HG02885 (cell line): Measurements from ENCODE around the gene LMOD3.

Experiments
- ATAC-seq: cut with Tn5 transposase; IDR thresholded peaks from one replicate; pipeline ENCODE4 v1.9.1; 2021; ENCODE audit warnings: mild to moderate bottlenecking; ENCODE audit not compliant: unreplicated experiment, poor library complexity

The LMOD3 gene

DNA sequence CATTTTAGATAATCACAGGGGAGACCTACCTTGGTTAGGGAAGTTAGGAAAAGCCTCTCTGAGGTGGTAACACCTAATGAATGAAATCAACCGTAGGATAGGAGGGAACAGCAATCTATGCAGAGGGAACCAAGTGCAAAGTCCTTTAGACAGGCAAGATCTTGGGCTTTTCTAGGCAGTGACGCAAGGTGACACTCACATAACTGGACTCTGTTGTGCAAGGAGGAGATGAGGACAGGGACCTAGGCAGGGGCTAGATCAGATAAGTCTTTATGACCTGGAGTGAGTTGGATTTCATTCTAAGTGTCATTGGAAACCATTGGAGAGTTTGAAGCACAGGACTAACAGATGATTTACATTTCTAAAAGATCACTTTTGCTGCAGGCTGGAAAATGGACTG, 4.6 kb upstream of the LMOD3 start:
- ATAC-seq: no peak

GRCh38 chr3:69126216-69126615, 3.8 kb upstream of the LMOD3 start:
- ATAC-seq: no peak

DNA sequence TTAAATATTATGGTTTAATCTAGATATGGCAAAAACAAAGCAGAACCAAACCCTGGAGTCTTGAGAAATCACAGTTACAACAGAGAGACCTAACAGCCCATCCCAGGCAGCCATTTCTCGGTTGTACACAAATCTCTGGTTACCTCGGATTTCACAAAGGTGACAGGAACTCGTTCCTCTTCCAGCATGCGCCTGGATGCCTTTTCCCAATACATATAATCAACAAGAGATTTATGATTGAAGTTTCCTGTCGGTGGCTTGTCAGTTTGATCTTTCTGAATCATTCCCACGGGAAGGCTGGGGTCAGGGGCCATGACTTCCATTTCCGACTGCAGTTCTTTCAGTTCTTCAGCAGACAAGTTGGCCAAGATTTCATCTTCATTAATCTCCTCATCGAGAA, 445 bp downstream of the LMOD3 start:
- no peak for ATAC-seq

DNA sequence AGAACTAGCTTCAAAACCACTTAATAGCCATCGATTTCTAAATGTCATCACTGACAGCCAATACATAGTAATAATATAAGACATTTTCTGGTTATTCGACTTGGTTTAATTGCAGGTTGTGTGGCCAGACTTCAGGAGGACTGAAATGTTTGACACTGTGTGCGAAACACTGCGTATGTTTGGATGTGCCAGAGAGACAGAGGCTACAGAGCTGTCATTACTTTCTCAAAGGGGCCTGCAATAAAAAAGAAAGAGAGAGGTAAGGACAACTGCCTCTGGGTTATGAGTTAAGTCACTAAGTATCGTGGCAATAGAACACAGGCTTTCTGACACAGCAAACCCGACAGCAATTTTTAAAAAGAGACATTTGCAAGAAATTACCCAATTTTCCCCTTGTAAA, 882 bp downstream of the LMOD3 start:
- no peak for ATAC-seq

- ATAC-seq: peak; percentile 93
Measured at GRCh38 chr3:69120879-69121464, 1.4 kb downstream of the LMOD3 start.

- no peak for ATAC-seq
Measured at GRCh38 chr3:69119681-69120080, 2.7 kb downstream of the LMOD3 start.

DNA sequence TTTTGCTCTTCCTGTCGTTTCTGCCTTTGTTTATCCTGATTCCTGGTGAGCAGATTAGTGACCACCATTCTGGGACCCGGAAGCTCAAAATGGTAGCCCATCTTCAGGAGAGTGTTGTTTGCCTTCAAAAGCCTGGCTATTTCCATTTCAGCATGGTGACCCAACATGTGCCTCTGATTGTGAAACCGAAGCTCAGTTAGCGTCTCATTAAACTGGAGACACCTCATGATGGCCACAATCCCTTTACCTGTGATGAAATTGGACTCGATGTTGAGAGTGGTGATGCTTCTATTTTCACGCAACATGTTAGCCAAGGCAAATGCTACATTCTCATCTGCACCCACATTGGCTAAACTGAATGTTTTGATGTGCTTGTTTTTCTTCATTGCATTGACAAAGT, 3.3 kb downstream of the LMOD3 start:
- ATAC-seq: no peak

- no peak for ATAC-seq
Measured at GRCh38 chr3:69118555-69118954, 3.8 kb downstream of the LMOD3 start.

DNA sequence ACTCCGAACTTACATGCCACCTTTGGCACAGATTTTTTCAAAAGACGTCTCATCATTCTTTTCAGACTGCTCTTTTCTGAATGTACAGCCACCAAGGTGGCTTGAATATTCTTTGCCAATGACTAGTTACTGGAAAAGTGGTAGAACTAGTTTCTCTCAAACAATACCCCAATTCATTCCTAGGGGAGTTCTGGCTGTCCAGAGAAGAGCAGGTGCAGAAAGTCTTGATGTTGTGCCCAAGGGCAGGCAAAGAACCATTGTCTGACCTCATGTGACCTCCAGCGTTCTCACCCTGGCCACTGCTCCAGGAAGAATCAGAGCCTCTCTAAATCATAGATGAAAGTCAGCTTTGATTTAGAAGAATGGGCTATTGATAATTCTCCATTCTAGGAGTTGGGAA, 5.5 kb downstream of the LMOD3 start:
- ATAC-seq: no peak

- no peak for ATAC-seq
Measured at GRCh38 chr3:69116162-69116561, 6.2 kb downstream of the LMOD3 start.

- ATAC-seq: no peak
Measured at GRCh38 chr3:69115731-69116130, 6.7 kb downstream of the LMOD3 start.

- no peak for ATAC-seq
Measured at GRCh38 chr3:69113536-69113935, 8.9 kb downstream of the LMOD3 start.

DNA sequence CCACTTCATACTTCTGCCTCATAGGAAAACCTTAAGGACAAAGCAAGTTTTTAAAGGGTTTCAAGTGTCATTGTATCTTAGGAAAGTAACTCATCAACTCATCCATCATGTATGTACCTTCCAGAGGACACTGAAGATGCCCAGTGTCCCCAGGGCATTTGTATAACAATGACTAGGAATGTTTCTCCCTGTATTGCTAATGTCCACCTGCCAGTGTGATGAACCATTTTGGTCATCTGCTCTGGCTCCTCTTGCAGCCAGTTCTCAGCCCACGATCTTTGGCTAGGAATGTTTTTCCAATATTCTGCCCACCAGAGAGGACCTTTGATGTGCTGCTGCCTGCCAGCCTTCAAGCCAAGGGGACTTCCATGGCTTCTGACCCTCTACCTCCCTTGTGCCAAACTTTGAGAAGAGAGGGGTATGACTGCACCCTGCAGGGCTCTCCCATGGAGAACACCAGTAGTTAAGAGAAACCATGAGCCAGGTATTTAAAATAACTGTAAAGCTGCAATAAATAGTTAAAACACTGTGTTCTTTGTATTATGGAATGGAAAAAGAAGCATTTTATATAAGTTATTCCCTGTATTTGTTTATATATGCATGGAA, 11.4 kb downstream of the LMOD3 start:
- ATAC-seq: no peak

DNA sequence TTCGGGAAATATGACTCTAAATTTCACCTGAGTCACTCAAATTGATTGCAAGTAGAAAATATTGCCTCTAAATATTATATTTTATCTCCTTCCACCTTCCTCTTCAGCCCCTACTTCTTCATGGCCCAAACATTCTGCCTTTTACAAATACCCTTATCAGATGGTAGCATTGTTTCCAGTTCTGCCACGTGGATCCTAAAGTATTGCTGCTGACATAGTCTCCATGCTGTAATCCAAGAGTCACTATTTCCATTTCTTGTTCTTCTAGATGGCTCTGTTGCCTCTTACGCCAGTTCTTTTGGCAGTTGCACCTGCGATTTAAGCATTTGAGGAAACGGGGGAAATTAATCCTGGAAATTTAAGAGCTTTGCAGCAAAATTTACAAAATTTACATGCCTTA, 13.6 kb downstream of the LMOD3 start:
- ATAC-seq: no peak

DNA sequence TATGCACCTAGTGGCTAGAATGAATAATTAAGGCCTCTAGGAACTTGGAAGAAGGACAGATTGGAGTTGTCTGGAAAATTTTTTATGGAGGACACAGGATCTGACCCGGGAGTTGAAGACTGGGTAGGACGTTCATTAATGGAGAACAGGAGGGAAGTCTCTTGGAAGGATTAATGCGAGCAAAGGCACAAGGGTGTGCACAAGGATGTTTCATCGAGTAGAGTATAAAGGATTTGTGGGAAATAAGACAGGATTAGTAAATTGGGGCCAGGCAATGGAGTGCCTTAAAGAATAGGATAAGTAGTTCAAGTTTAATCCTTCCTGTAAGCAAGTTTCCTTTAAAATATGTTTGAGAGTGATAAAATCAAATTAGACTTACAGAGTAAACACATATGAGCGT, 14.6 kb downstream of the LMOD3 start:
- no peak for ATAC-seq

- ATAC-seq: no peak
Measured at GRCh38 chr3:69105320-69105719, 17.1 kb downstream of the LMOD3 start.

DNA sequence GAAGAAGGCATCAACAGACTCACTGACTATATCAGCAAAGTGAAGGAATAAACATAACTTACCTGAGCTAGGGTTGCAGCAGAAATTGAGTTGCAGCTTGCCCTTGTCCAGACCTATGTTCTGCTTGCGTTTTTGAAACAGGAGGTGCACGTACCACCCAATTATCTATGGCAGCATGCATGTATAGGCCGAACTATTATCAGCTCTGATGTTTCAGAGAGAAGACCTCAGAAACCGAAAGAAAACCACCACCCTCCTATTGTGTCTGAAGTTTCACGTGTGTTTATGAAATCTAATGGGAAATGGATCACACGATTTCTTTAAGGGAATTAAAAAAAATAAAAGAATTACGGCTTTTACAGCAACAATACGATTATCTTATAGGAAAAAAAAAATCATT, 17.8 kb downstream of the LMOD3 start:
- no peak for ATAC-seq

- no peak for ATAC-seq
Measured at GRCh38 chr3:69103123-69103522, 19.3 kb downstream of the LMOD3 start.

GRCh38 chr3:69102384-69102783, 20.0 kb downstream of the LMOD3 start:
- ATAC-seq: no peak

DNA sequence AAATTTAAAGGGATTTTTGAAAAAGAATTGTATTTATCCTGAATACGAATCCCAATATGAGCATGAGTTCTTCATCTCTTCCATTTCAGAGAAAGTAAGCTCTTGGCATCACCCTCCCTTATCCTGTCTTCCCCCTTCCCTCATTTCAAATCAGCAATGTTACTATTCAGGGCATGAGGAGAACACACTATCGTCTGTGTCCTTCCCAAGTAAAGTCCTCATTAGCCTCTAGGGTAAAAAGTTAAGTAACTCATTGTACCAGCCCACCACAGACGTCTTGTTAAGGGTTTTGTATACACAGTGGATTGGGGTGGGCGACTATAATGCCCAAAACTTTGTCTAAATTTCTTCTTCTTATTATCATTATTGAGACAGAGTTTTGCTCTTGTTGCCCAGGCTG, 22.8 kb downstream of the LMOD3 start:
- no peak for ATAC-seq

DNA sequence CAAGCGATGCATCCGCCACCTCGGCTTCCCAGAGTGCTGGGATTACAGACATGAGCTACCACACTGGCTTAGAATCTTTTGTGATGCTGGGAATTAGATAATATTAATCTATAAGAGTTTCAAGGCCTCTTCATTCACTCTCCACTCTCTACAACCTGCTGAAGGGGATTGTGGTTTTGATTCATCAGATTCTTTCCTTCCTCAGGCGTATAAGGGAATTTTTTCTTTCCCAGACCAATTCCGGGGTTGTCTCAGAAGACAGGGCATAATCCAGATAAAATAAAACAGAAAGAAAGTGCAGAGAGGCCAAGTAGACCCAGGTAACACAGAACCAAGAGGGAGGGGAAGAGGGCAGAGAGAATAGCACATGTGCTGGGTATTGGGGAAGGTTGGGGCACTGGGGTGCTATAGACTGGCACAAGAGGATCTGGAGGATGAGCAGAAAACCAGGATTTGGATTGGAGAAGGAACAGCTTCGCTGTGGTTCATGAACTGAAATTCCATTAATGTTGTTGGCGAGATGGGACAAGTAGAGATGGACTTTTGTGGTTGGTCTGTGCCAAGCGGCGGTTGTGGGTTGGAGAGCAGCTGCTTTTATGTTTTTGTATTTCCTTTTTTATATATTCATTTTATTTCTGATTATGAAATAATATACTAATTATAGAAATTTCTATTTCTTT, 24.8 kb downstream of the LMOD3 start:
- no peak for ATAC-seq

DNA sequence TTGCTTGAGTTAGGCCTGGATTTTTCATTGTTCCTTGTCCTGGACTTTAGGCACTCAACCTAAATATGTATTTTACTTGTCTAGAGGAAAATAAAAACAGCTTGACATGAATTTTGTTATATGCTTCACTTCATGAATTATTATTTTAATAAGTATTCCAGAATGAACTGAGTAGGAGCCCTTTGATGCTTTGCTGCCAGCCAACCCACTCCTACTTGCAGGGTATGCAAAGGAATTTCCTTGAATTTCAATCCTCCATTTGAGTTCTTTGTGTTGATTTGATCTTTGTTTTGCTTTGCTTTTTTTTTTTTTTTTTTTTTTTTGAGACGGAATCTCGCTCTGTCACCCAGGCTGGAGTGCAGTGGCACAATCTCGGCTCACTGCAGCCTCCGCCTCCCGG, 26.1 kb downstream of the LMOD3 start:
- no peak for ATAC-seq
